K562 (cell line): ENCODE measurements around the gene COPG2. TPM values are rescaled to one million over a fixed set of nuclear protein-coding genes. Genes with fewer than 3 reads are reported as not detected.

ENCODE experiments used
- CTCF ChIP-seq, 3 experiments: IDR thresholded peaks in 2 of 3; conservative IDR thresholded peaks in 1 of 3; 2 replicates each; pipeline ENCODE4 v1.5.1; 2011 to 2012; ENCODE audit warnings: low read length in 3 of 3, mild to moderate bottlenecking in 3 of 3, control low read depth in 2 of 3, improper control_type of control experiment in 1 of 3, inconsistent platforms in 1 of 3, low read depth in 1 of 3, mixed read lengths in 1 of 3, moderate library complexity in 1 of 3; ENCODE audit not compliant: insufficient read depth in 2 of 3
- CXXC5 ChIP-seq: fragments of 250-450 bp; sonication (Bioruptor Pico); IDR thresholded peaks from 2 replicates; pipeline ENCODE4 v1.8.0; 2022; ENCODE audit warnings: inconsistent platforms, mild to moderate bottlenecking, moderate library complexity
- ESRRB ChIP-seq: fragments of 250-450 bp; sonication (Bioruptor Pico); IDR thresholded peaks from 2 replicates; pipeline ENCODE4 v1.5.0; 2020; ENCODE audit warnings: mild to moderate bottlenecking, moderate library complexity, borderline replicate concordance
- HNRNPLL ChIP-seq: fragments of 200-400 bp; formaldehyde crosslinking; IDR thresholded peaks from 2 replicates; pipeline ENCODE4 v1.6.1; 2017; ENCODE audit warnings: low read length, low read depth, mild to moderate bottlenecking; ENCODE audit not compliant: poor library complexity, severe bottlenecking
- IFI16 ChIP-seq: fragments of 250-450 bp; sonication (Bioruptor Pico); IDR thresholded peaks from 2 replicates; pipeline ENCODE4 v2.1.2; 2022; ENCODE audit warnings: mild to moderate bottlenecking, inconsistent platforms
- ILF3 ChIP-seq: fragments of 450-650 bp; IDR thresholded peaks from 2 replicates; pipeline ENCODE4 v1.6.1; 2018; ENCODE audit warnings: antibody characterized with exemption, mild to moderate bottlenecking, moderate library complexity, borderline replicate concordance
- MBD2 ChIP-seq: sonication (generic); IDR thresholded peaks from 2 replicates; pipeline ENCODE4 v1.6.1; 2016; ENCODE audit warnings: low read depth, borderline replicate concordance
- NR0B1 ChIP-seq: fragments of 450-650 bp; IDR thresholded peaks from one replicate; pipeline ENCODE4 v1.6.1; 2018; ENCODE audit warnings: mild to moderate bottlenecking, moderate library complexity; ENCODE audit not compliant: partially characterized antibody
- POLR2B ChIP-seq: fragments of 450-650 bp; IDR thresholded peaks from 2 replicates; pipeline ENCODE4 v1.6.1; 2018; ENCODE audit warnings: low read depth; ENCODE audit not compliant: partially characterized antibody
- PTTG1 ChIP-seq: fragments of 450-650 bp; IDR thresholded peaks from 2 replicates; pipeline ENCODE4 v1.6.1; 2016; ENCODE audit warnings: low read depth, mild to moderate bottlenecking, missing genetic modification characterization, missing compliant biosample characterization
- TAF1 ChIP-seq: IDR thresholded peaks from 2 replicates; pipeline ENCODE4 v1.6.1; 2011; ENCODE audit warnings: mild to moderate bottlenecking, low read length, moderate library complexity; ENCODE audit not compliant: insufficient read depth, control insufficient read depth, severe bottlenecking; ENCODE audit errors: extremely low read depth
- TGIF2 ChIP-seq: sonication (generic); formaldehyde crosslinking; IDR thresholded peaks from 2 replicates; pipeline ENCODE4 v1.8.1; 2022; ENCODE audit warnings: mild to moderate bottlenecking, missing genetic modification reagents, moderate library complexity
- ZBTB11 ChIP-seq, 3 experiments: fragments of 200-800 bp in 1 of 3; fragments of 250-450 bp in 1 of 3; fragments of 450-650 bp in 1 of 3; sonication (Bioruptor Pico) in 1 of 3; sonication (Bioruptor generic) in 1 of 3; formaldehyde crosslinking in 1 of 3; IDR thresholded peaks; 2 replicates each; pipeline versions ENCODE4 v1.6.1 to v1.8.0; 2016 to 2022; ENCODE audit warnings: mild to moderate bottlenecking in 2 of 3, missing genetic modification characterization in 2 of 3, missing compliant biosample characterization in 1 of 3, moderate library complexity in 1 of 3
- ZBTB7A ChIP-seq: IDR thresholded peaks from 2 replicates; pipeline ENCODE4 v1.6.1; 2011; ENCODE audit warnings: low read depth, mild to moderate bottlenecking, low read length, moderate library complexity, borderline replicate concordance; ENCODE audit not compliant: control insufficient read depth
- ZNF263 ChIP-seq: sonication (generic); formaldehyde crosslinking; IDR thresholded peaks from 2 replicates; pipeline ENCODE4 v1.8.0; 2022; ENCODE audit warnings: mild to moderate bottlenecking, missing genetic modification reagents, borderline replicate concordance
- ZNF583 ChIP-seq: fragments of 250-450 bp; sonication (Bioruptor Pico); IDR thresholded peaks from 2 replicates; pipeline ENCODE4 v1.4.0; 2020
- ZNF75A ChIP-seq: fragments of 450-650 bp; formaldehyde crosslinking; IDR thresholded peaks from 2 replicates; pipeline ENCODE4 v1.4.0; 2020; ENCODE audit warnings: mild to moderate bottlenecking
- polyA plus RNA-seq, 8 experiments: library from polyadenylated mRNA; depleted of rRNA in 4 of 8; stranded (reverse) in 5 of 8; unstranded in 3 of 8; fragments of >200 nt; fragmentation: Nextera tagmentation in 2 of 8; fragmentation: Illumina TruSeq in 1 of 8; extraction: Ambion mirVana in 2 of 8; extraction: Trizol in 1 of 8; gene quantifications; 2 replicates each; pipeline versions ENCODE4 v1.2.1 to v1.2.3, GENCODE V29; 2011 to 2014; ENCODE audit warnings: inconsistent platforms in 1 of 8, missing spikeins in 1 of 8
- total RNA-seq, 7 experiments: library from RNA; depleted of rRNA in 6 of 7; stranded (reverse); fragments of >200 nt in 6 of 7; fragmentation: Illumina TruSeq in 2 of 7; extraction: Trizol in 2 of 7; gene quantifications; 2 replicates each; pipeline versions ENCODE4 v1.2.1 to v1.2.3, GENCODE V29; 2011 to 2021; ENCODE audit warnings: low replicate concordance in 1 of 7

Gene COPG2
- total and polyA plus RNA-seq, 9 of the 15 experiments (the other 6 are each of a cell fraction or from before 2014, with no cell fraction given) = 6.6 to 104 (median 32.5) TPM

- TF ChIP-seq ZBTB7A (peak; percentile 86; the same call in 1 of the 2 replicates), PTTG1 (tag) (no peak), TGIF2 (CRISPR knock-in tag) (no peak), ZNF263 (0 out of 2 replicates have a peak, but pooled peaks have one; percentile 19), IFI16 (CRISPR knock-in tag) (no peak), TAF1 (peak; percentile 55), ZBTB11 (CRISPR knock-in tag; IDR thresholded peaks at IDR 0.05) (peak in 1 of 3 experiments; percentile 73; a peak in 2 of 6 replicates), CTCF (IDR thresholded peaks at IDR 0.05 in 2 of 3, conservative IDR thresholded peaks at IDR 0.05 in 1 of 3; ENCODE audit: insufficient read depth in 2 of 3, low read depth in 1 of 3, low read length in 3 of 3) (peak in 2 of 3 experiments; percentile 14 to 15; a peak in 2 of 6 replicates), CXXC5 (CRISPR knock-in tag) (peak; percentile 86), ESRRB (CRISPR knock-in tag) (no peak), NR0B1 (no peak), MBD2 (peak; percentile 66; the same call in 1 of the 2 replicates), ZNF583 (CRISPR knock-in tag) (0 out of 2 replicates have a peak, but pooled peaks have one; percentile 55), HNRNPLL (peak; percentile 55), ILF3 (no peak), ZNF75A (CRISPR knock-in tag) (0 out of 2 replicates have a peak, but pooled peaks have one; percentile 13), POLR2B (peak; percentile 61)
Measured at GRCh38 chr7:130668258-130669084, at the start of gene COPG2 (continued).
